Endometrial microvascular endothelial cells (primary cell): ENCODE measurements around the gene PDK2. TPM values are rescaled to one million over a fixed set of nuclear protein-coding genes. Genes with fewer than 3 reads are reported as not detected.

Source experiments
- in situ Hi-C: cut with HindIII; loops from 2 replicates; pipeline ENCODE4 v1.10.0; 2017; ENCODE audit warnings: low sequenced_read_pairs, low pct_unique_long_range_greater_than_20kb; ENCODE audit errors: inconsistent ontology term
- total RNA-seq: library from RNA; depleted of rRNA; stranded (reverse); fragments of >200 nt; gene quantifications from one replicate; pipeline ENCODE4 v1.2.3, GENCODE V29; 2015; ENCODE audit errors: inconsistent ontology term

Gene PDK2
- 12.2 TPM for total RNA-seq

- in situ Hi-C loops: no loop called here
Measured at GRCh38 chr17:50094753-50095619, at the start of gene PDK2. PDK2 (plus strand) TSS chr17:50095351; CDS start chr17:50095436, 85 bp downstream.

DNA sequence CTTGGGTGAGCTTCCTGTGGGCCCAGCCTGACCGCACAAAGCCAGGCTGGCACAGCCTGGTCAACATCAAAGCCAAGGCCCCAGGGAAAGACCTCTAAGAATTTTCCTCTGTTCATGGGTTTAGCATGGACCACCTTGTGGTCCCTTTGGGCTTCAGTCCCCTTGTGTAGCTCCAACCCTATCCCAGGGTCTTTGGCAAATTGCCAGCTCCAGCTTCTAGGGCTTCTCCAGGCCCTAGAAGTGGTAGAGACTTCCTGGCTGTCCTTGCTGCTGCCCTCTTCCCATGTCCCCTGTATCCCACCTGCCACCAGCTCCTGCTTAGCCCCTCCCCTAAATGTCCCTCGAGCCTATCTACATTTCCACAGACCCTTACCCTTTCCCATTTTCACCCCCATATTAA, 49.0 kb upstream of the PDK2 start:
- in situ Hi-C loops: no loop called here

DNA sequence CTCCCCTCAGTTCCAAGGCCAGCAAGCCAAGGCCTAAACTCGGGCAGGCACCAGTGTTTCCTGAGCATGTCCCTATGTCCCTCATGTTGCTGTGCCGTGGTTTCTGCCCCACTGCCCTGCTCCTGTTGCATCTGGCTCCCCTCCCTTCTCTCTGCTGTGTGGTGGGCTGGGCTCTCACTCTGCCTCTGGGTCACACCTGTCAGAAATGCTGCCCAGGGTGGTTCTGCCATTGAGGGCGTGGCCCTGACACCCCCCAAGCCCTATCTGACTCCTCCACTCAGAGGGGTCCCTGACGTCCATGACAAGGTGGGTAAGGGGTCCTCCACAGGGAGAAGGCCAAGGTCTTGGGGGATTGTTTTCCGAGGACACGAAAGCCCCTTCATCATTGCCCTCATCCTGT, 48.5 kb upstream of the PDK2 start:
- in situ Hi-C loops: no loop called here

DNA sequence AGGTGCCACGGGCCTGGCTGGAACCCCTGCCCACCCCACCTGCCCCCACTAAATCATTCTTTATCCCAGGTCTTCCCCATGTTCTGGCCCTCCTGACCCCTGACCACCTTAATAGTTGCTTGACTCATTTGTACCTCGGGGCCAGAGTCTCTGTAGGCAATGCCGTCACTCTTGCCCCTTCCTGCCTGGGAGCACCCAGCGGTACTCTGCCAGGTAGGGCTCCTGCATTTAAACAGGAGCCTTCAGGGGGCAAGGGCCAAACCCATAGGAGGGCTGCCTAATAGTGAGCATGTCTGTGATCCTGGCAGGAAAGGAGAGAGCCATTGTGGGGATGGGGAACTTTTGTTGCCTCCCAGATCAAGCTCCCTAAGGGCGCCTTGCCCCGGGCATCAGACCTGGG, 48.1 kb upstream of the PDK2 start:
- in situ Hi-C loops: no loop called here

DNA sequence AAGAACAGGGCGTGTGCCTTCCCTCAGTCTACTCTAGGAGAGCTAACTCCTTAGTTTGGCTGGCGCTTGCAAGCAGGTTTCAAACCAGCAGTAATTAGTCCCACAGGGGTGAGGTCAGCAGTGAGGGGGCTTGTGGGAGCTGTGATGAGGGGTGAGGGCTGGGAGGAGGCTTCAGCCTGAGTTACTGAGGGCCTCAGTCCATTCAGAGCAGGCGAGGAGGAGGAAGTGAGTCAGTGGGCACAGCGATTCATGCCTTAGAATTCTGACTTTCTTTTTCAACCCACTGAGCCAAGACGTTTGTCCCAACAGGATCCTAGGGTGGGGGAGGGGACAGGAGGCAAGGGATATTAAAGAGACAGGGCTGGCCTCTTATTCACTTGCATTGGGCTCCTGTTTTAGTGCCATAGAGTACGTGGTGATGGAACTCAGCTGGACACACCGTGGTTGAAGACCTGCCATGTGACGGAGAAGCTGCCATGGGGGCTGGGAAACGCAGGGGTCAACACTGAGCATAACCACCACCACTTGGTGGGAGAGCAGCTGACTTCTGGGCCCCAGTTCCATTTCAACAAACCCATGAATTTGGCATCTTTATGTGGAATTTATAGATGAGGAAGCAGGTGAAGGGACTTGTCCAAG, 47.5 kb upstream of the PDK2 start:
- in situ Hi-C loops: no loop called here

- in situ Hi-C loops: no loop called here
Measured at GRCh38 chr17:50048146-50048720, 46.9 kb upstream of the PDK2 start.

- in situ Hi-C loops: no loop called here
Measured at GRCh38 chr17:50048988-50049387, 46.2 kb upstream of the PDK2 start.

GRCh38 chr17:50049636-50050035, 45.5 kb upstream of the PDK2 start:
- in situ Hi-C loops: no loop called here

DNA sequence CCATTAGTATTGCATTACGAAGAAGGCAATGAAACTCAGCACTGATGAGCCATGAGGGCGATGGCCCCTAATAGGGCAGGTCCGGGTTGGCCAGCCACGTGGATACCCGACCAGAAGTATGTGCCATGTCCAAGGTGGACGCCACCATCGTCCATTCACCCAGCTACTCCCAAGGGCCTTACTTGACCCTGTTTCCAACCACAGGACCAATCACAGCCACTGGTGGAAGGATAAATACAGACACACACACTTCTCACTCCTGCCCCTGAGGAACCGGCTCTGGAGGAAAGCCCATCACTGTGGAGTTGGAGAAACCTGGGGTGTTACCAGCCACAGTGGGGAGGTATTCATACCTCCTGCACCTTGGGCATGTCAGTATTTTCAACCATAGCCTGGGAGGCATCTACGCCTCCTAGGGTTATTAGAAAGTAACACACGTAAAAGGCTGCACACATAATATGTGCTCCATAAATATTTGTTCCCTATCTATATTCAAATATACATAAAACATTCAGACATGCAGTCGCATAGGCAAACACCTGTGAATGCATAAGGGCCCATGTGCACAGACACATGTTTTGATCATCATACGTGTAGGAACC, 44.6 kb upstream of the PDK2 start:
- in situ Hi-C loops: no loop called here

GRCh38 chr17:50051082-50051576, 44.0 kb upstream of the PDK2 start:
- in situ Hi-C loops: no loop called here

- in situ Hi-C loops: no loop called here
Measured at GRCh38 chr17:50051606-50052005, 43.5 kb upstream of the PDK2 start.

DNA sequence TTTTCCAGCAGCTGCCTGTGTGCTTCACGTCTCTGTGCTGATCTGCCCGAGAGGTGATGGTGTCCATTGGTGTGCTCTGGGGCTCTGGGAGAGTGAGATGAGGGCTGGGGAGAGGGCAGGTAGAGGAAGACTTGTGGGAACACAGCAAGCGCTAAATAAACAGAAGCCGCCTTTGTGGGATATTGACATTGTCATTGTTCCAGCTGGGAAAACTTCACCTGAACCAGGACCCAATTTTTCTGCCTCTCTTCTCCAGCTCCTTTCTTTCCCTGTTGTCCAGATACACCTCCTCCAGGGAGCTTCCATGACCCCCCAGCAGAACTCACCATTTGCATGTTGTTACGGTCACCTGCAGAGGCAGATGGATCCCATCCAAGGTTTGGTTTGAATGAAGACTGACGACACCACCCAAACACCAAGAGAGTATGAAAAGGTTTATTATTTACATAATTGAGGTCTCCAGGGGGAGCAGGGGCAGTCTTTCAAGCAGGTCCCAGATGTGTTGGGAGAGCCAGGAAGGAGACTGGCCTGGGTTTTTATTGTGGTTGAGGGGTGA, 42.8 kb upstream of the PDK2 start:
- in situ Hi-C loops: no loop called here

- in situ Hi-C loops: no loop called here
Measured at GRCh38 chr17:50052822-50053653, 42.1 kb upstream of the PDK2 start.

DNA sequence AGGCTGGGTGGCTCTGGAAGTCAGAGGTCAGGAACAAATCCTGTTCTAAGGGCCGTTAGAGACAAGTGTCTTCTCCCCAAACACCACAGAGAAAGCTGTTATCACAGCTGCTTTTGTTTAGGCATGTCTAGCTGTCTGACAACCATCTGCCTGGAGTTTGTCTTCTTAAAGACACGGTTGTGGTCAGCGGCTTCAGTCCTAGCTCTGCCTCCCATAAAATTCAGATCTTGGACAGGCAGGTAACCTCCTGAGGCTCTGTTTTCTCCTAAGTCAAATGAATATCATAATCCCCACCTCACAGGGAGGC, 41.5 kb upstream of the PDK2 start:
- in situ Hi-C loops: no loop called here

DNA sequence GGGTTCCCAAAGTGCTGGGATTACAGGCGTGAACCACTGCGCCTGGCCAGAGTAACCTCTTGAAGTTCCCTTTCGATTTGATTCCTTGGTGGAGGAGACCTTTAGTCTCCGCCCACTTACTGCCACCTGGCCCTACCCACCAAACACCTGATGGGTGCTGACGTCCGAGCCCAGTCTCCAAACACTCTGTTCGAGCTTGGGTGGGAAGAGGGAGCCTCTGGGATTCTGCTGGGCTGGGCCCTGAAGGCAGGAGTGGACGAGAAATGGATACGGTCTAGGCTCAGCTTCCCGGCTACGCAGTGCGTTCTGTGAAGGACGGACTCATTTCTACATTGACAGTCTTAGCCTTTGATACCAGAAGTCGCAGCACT, 40.1 kb upstream of the PDK2 start:
- in situ Hi-C loops: no loop called here

- in situ Hi-C loops: no loop called here
Measured at GRCh38 chr17:50055426-50056216, 39.5 kb upstream of the PDK2 start, which contains the start of gene ITGA3. ITGA3 (plus strand) TSS chr17:50056110; CDS start chr17:50056440, 330 bp downstream.

GRCh38 chr17:50056217-50056960, 38.8 kb upstream of the PDK2 start:
- in situ Hi-C loops: no loop called here
